22Rv1 (cell line): ENCODE data around the gene KCNAB1.
"Not testable (repeated sequence)": the region's sequence is repeated elsewhere in the genome, so short reads cannot be mapped to it uniquely, and the experiment has no call there.

Experiments used
- ZFX ChIP-seq: fragments of 450-650 bp; IDR thresholded peaks from 2 replicates; pipeline ENCODE4 v1.6.1; 2017; ENCODE audit warnings: antibody characterized with exemption, borderline replicate concordance
- TF ChIP-seq, protein P1 (sequence below): fragments of 450-650 bp; IDR thresholded peaks from 2 replicates; pipeline ENCODE4 v1.5.1; 2017; ENCODE audit warnings: mild to moderate bottlenecking

DNA sequence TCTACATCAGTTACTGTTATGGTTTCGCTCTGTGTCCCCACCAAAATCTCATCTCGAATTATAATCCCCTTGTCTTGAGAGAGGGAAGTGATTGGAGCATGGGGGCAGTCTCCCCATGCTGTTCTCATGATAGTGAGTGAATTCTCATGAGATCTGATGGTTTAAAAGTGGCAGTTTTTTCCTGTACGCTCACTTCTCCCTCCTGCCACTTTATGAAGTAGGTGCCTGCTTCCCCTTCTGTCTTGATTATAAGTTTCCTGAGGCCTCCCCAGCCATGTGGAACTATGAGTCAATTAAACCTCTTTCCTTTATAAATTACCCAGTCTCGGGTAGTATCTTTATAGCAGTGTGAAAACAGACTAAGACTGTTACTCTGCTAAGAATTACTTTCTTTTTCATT lies 449.5 kb downstream of the KCNAB1 start:
- TF ChIP-seq, protein P1, sequence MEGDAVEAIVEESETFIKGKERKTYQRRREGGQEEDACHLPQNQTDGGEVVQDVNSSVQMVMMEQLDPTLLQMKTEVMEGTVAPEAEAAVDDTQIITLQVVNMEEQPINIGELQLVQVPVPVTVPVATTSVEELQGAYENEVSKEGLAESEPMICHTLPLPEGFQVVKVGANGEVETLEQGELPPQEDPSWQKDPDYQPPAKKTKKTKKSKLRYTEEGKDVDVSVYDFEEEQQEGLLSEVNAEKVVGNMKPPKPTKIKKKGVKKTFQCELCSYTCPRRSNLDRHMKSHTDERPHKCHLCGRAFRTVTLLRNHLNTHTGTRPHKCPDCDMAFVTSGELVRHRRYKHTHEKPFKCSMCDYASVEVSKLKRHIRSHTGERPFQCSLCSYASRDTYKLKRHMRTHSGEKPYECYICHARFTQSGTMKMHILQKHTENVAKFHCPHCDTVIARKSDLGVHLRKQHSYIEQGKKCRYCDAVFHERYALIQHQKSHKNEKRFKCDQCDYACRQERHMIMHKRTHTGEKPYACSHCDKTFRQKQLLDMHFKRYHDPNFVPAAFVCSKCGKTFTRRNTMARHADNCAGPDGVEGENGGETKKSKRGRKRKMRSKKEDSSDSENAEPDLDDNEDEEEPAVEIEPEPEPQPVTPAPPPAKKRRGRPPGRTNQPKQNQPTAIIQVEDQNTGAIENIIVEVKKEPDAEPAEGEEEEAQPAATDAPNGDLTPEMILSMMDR = not testable (repeated sequence)
- TF ChIP-seq ZFX = not testable (repeated sequence)
